Activated T-cell treated with anti-CD3 and anti-CD28 coated beads, Interleukin-2, amount 50 U/mL, for 24 hours (primary cell): ENCODE data around the gene NT5DC1.
A peak's percentile ranks its signal among the peaks of the same experiment; 100 is the strongest.
"Not testable (repeated sequence)": the region's sequence is repeated elsewhere in the genome, so short reads cannot be mapped to it uniquely, and the experiment has no call there.

Experiments
- DNase-seq: peaks from one replicate; pipeline ENCODE4 v3.0.0-alpha.2; 2020
- H3K27ac Mint-ChIP-seq: 2 replicates; pipeline ENCODE4 v1.8.0; 2020; ENCODE audit warnings: mild to moderate bottlenecking, mixed read lengths
- H3K27me3 Mint-ChIP-seq: 2 replicates; pipeline ENCODE4 v1.8.0; 2020; ENCODE audit warnings: mixed read lengths
- H3K36me3 Mint-ChIP-seq: 2 replicates; pipeline ENCODE4 v1.8.0; 2020; ENCODE audit warnings: low read depth, mixed read lengths
- H3K4me1 Mint-ChIP-seq: 2 replicates; pipeline ENCODE4 v1.8.0; 2020; ENCODE audit warnings: low read depth, mixed read lengths
- H3K4me3 Mint-ChIP-seq: 2 replicates; pipeline ENCODE4 v1.8.0; 2020; ENCODE audit warnings: mild to moderate bottlenecking, moderate library complexity, mixed read lengths
- H3K9me3 Mint-ChIP-seq: 2 replicates; pipeline ENCODE4 v1.8.0; 2020; ENCODE audit warnings: mixed read lengths

The NT5DC1 gene

GRCh38 chr6:116267836-116268588 is 167.4 kb downstream of the NT5DC1 start:
- H3K27ac Mint-ChIP-seq: peak overlapping the region; percentile 69
- H3K4me1 Mint-ChIP-seq: peaks cover 33% of the 10 kb centered on the region
- H3K36me3 Mint-ChIP-seq: peaks cover 60% of the 10 kb centered on the region
- H3K9me3 Mint-ChIP-seq: peaks cover 13% of the 10 kb centered on the region
- no peaks in the 10 kb centered on the region for H3K27me3 Mint-ChIP-seq
- no peak for DNase-seq
- H3K4me3 Mint-ChIP-seq: no peak overlapping the region

DNA sequence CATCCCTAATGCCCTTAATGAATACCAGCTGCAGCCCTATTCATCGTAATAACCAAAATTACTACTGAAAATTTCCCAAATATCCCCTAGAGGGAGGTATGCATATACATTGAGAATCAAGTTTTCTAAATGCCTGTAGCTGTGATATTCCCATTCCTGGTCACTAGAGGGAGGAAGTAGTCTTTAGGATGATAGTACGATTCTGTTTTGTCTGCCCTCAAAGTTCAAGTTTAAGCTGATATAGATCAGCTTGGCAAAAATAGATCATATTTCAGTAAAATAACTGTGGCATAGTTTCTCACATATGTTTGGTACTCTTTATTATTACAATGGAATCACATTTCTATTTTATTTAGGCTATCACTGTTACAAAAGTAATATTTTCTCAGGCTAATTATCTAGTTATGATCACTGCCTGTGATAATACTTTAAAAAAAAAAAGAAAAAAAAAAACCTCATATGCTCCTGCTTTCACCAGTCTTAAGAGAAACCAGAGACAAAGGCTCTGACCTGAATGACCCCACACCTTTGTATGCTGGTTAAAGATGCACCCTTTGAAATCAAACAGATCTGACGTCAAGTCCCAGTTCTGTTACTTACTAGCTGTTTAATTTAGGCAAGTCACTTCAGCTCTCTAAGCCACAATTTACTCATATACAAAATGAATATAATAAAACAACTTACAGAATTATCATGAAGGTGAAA is 168.1 kb downstream of the NT5DC1 start:
- Mint-ChIP-seq H3K4me1 (peaks cover 39% of the 10 kb centered on the region), H3K36me3 (peaks cover 60% of the 10 kb centered on the region), H3K27ac (peak overlapping the region; percentile 69), H3K27me3 (no peaks in the 10 kb centered on the region), H3K4me3 (no peak overlapping the region), H3K9me3 (peaks cover 6% of the 10 kb centered on the region)
- no peak for DNase-seq

GRCh38 chr6:116271149-116271708 is 170.6 kb downstream of the NT5DC1 start:
- H3K4me3 Mint-ChIP-seq: no peak overlapping the region
- peaks cover 60% of the 10 kb centered on the region for H3K36me3 Mint-ChIP-seq
- DNase-seq: no peak
- H3K27me3 Mint-ChIP-seq: no peaks in the 10 kb centered on the region
- H3K4me1 Mint-ChIP-seq: peaks cover 52% of the 10 kb centered on the region
- peak overlapping the region; percentile 62 for H3K27ac Mint-ChIP-seq
- H3K9me3 Mint-ChIP-seq: no peaks in the 10 kb centered on the region

- no peak for DNase-seq
- Mint-ChIP-seq H3K36me3 (peaks cover 71% of the 10 kb centered on the region), H3K4me3 (peak overlapping the region; percentile 91), H3K9me3 (no peaks in the 10 kb centered on the region), H3K27ac (peak overlapping the region; percentile 100), H3K27me3 (no peaks in the 10 kb centered on the region), H3K4me1 (peaks cover 67% of the 10 kb centered on the region)
These were observed 176.5 kb downstream of the NT5DC1 start for GRCh38 chr6:116277124-116277523.

DNA sequence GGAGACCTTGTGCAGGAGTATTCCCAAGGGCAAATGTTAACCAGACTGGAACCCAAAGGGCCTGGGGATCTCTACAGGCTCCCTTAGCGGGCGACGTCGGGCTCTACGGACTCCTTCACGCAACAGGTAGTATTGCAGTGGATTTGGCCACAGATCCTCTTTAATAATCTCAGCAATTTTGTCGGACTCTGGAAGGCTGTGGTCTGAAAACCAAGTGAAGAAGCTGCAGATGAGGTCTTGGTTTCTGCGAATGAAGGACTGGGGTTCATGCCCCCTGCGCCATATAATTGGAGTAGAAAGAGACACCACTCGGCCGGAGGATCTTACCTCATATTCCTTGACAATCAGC is 177.8 kb downstream of the NT5DC1 start:
- H3K4me3 Mint-ChIP-seq: peak overlapping the region; percentile 91
- H3K36me3 Mint-ChIP-seq: peaks cover 59% of the 10 kb centered on the region
- H3K27ac Mint-ChIP-seq: peak overlapping the region; percentile 100
- DNase-seq: no peak
- peaks cover 55% of the 10 kb centered on the region for H3K4me1 Mint-ChIP-seq
- H3K27me3 Mint-ChIP-seq: no peaks in the 10 kb centered on the region
- no peaks in the 10 kb centered on the region for H3K9me3 Mint-ChIP-seq

DNA sequence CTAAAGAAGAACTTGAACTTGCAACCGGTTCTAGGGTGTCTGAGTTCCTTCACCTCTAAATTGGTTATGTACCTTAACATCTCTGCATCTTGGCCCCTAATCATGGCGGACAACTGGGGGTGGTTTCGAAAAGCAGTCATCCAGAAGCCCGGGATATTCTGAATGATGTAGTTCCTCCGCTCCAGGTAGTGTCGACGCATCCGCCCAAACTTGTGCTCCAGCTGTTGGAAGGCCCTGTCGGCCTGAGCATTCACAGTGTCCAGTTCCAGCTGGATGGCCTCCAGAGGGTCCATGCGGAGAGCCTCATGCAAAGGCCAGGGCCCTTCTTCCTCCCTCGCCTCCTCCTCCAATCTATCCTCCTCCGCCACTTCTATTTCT is 178.2 kb downstream of the NT5DC1 start:
- no peaks in the 10 kb centered on the region for H3K9me3 Mint-ChIP-seq
- no peak for DNase-seq
- H3K27me3 Mint-ChIP-seq: no peaks in the 10 kb centered on the region
- H3K27ac Mint-ChIP-seq: peak overlapping the region; percentile 100
- H3K4me3 Mint-ChIP-seq: peak overlapping the region; percentile 91
- peaks cover 53% of the 10 kb centered on the region for H3K4me1 Mint-ChIP-seq
- peaks cover 57% of the 10 kb centered on the region for H3K36me3 Mint-ChIP-seq

GRCh38 chr6:116279232-116280160 is 178.8 kb downstream of the NT5DC1 start, which contains the start of gene TSPYL1:
TSPYL1 (minus strand) TSS chr6:116279930; CDS start chr6:116279830, 100 bp downstream.
- Mint-ChIP-seq H3K27me3 (no peaks in the 10 kb centered on the region), H3K4me3 (peak within 1 kb of the TSS; percentile 91), H3K4me1 (peaks cover 50% of the 10 kb centered on the region), H3K36me3 (peaks cover 53% of the 10 kb centered on the region), H3K9me3 (no peaks in the 10 kb centered on the region), H3K27ac (peak within 1 kb of the TSS; percentile 100)
- DNase-seq: peak; percentile 92

DNA sequence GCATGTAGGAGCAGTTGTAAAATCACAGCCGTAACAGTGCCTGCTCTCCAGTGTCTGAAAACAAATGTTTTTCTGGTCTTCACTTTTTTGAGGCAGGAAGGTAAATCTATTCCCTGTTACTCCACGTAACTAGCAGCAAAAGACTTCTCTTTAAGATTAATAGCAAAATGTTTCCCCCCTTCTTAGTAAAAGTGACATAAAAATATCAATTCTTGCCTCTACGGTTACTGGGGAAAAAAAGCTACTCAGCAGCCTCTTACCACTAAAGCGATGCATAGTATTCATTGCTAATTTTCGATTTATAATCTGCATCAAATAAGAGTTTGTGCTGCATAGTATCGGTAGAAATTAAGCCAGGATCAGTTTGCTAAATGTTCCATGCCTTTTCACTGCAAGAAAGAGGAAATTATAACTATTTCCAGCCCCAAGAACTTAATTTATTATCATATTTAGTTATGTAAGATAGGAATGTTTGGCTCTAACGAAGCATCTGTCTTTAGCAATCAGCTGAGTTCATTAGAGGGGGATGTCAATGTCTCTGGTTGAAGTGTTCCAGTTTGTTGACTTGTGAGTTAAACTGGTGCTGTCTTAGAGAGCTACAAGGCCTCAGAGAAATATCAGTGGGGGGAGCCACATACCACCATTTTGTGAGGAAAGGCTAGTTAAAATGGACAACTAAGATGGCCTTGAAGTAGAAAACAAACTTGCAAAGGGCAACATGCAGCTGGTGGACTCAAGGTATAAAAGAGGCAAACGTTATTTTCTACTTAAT is 179.7 kb downstream of the NT5DC1 start:
- H3K4me1 Mint-ChIP-seq: peaks cover 43% of the 10 kb centered on the region
- no peak for DNase-seq
- H3K36me3 Mint-ChIP-seq: peaks cover 44% of the 10 kb centered on the region
- peak overlapping the region; percentile 91 for H3K4me3 Mint-ChIP-seq
- no peaks in the 10 kb centered on the region for H3K9me3 Mint-ChIP-seq
- H3K27me3 Mint-ChIP-seq: no peaks in the 10 kb centered on the region
- peak overlapping the region; percentile 100 for H3K27ac Mint-ChIP-seq

GRCh38 chr6:116280933-116281316 is 180.3 kb downstream of the NT5DC1 start:
- no peak for DNase-seq
- Mint-ChIP-seq H3K4me3 (peak overlapping the region; percentile 91), H3K9me3 (no peaks in the 10 kb centered on the region), H3K36me3 (peaks cover 38% of the 10 kb centered on the region), H3K27ac (peak overlapping the region; percentile 100), H3K27me3 (no peaks in the 10 kb centered on the region), H3K4me1 (peaks cover 37% of the 10 kb centered on the region)

DNA sequence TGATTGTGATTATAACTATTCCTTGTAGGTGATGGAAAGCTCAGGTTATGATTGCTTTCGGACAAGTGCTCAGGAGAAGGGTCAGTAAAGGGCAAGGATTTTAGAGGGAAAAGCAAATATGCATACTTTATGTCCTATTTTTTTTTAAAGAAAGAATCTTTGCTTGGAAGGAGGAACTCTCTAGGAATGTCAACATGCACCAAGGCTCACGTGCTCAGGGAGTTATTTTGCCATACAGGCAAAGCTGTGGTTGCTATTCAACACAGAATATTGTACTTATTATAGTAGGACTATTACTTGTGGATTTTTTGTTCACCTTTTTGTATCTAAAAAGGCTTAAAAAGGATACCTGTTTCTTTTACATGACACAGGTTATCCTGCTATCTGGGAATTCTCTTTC is 182.0 kb downstream of the NT5DC1 start:
- Mint-ChIP-seq H3K36me3 (peaks cover 21% of the 10 kb centered on the region), H3K27me3 (no peaks in the 10 kb centered on the region), H3K9me3 (no peaks in the 10 kb centered on the region), H3K4me3 (no peak overlapping the region), H3K27ac (no peak overlapping the region), H3K4me1 (peaks cover 22% of the 10 kb centered on the region)
- DNase-seq: no peak

DNA sequence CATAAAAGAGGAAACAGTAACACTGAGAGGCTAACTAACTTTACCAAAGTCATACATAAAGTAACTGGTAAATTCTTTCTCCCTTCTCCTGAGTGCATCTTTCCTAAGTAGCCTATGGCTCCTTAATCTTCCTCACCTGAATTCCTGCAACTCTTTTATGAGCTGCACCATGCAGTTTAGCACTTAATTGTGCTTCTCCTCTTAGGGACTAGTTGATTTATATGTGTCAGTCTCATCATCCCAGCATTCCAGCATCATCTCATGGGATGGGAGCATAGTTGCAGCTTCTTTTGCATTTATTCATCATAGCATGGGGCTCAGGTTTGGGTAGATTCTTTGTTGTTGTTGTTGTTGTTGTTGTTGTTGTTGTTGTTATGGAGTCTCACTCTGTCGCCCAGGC is 182.5 kb downstream of the NT5DC1 start:
- H3K4me3 Mint-ChIP-seq: no peak overlapping the region

GRCh38 chr6:116284984-116285383 is 184.3 kb downstream of the NT5DC1 start:
- not testable (repeated sequence) for H3K4me3 Mint-ChIP-seq, H3K27me3 Mint-ChIP-seq, DNase-seq, H3K36me3 Mint-ChIP-seq, H3K27ac Mint-ChIP-seq, H3K9me3 Mint-ChIP-seq
- peaks cover 16% of the 10 kb centered on the region for H3K4me1 Mint-ChIP-seq

More for the DNA sequence above, 182.5 kb downstream of the NT5DC1 start:
- H3K27ac Mint-ChIP-seq: no peak overlapping the region
- no peaks in the 10 kb centered on the region for H3K27me3 Mint-ChIP-seq
- peaks cover 18% of the 10 kb centered on the region for H3K4me1 Mint-ChIP-seq
- no peaks in the 10 kb centered on the region for H3K9me3 Mint-ChIP-seq
- DNase-seq: no peak
- peaks cover 16% of the 10 kb centered on the region for H3K36me3 Mint-ChIP-seq

DNA sequence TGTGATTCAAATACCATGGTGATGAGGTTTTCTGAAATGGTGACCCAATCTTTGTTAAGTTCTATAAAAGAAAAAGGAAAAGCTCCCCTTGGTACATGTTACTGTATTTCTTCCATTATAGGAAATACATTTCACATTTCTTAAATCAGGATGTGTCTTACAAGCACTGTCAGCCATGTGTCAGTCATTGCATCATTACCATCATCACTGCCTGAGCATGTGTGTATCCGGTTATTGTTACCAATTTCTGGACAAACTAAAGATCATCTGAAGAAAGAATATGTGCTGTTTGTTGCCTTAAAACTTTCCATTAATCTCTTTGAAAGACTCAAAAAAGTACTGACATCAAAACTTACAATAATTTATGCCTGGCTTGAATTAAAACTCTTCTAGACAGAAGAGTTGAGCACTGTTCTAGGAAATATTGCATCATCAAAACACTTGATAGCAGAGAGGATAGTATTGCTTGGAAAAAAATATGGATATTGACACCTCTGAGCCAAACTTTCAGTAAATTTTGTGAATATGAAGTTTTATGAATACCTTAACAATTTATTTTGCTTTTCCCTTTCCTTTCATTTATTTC is 186.2 kb downstream of the NT5DC1 start:
- Mint-ChIP-seq H3K36me3 (no peaks in the 10 kb centered on the region), H3K27me3 (no peaks in the 10 kb centered on the region), H3K9me3 (no peaks in the 10 kb centered on the region), H3K4me3 (no peak overlapping the region), H3K27ac (no peak overlapping the region), H3K4me1 (no peaks in the 10 kb centered on the region)
- DNase-seq: no peak
